HEK293 (cell line): Measurements from ENCODE around the gene PHF5A.

ENCODE experiments used
- CTCF ChIP-seq: fragments of 450-650 bp; formaldehyde crosslinking; IDR thresholded peaks from 2 replicates; pipeline ENCODE4 v1.5.1; 2016; ENCODE audit warnings: missing biosample characterization, missing genetic modification characterization
- KLF16 ChIP-seq: fragments of 450-650 bp; formaldehyde crosslinking; IDR thresholded peaks from 2 replicates; pipeline ENCODE4 v1.5.1; 2017; ENCODE audit warnings: missing biosample characterization, missing genetic modification characterization
- ZBTB1 ChIP-seq: fragments of 450-650 bp; formaldehyde crosslinking; IDR thresholded peaks from 2 replicates; pipeline ENCODE4 v1.5.1; 2016; ENCODE audit warnings: missing biosample characterization, missing genetic modification characterization
- ZNF175 ChIP-seq: fragments of 450-650 bp; formaldehyde crosslinking; IDR thresholded peaks from 2 replicates; pipeline ENCODE4 v1.5.1; 2016; ENCODE audit warnings: missing biosample characterization, missing genetic modification characterization
- ZNF362 ChIP-seq: fragments of 450-650 bp; formaldehyde crosslinking; IDR thresholded peaks from 2 replicates; pipeline ENCODE4 v1.5.1; 2016; ENCODE audit warnings: missing biosample characterization, missing genetic modification characterization
- ZNF76 ChIP-seq: fragments of 450-650 bp; formaldehyde crosslinking; IDR thresholded peaks from 2 replicates; pipeline ENCODE4; 2016; ENCODE audit warnings: low read depth, missing biosample characterization, missing genetic modification characterization, borderline replicate concordance

- TF ChIP-seq ZNF76 (tag by site-specific recombination) = no peak
- TF ChIP-seq CTCF (tag by site-specific recombination) = no peak
- TF ChIP-seq ZBTB1 (tag by site-specific recombination) = no peak
- no peak for TF ChIP-seq ZNF175 (tag by site-specific recombination)
- TF ChIP-seq ZNF362 = no peak
- TF ChIP-seq KLF16 (tag by site-specific recombination) = no peak
Measured at GRCh38 chr22:41431656-41432055, 36.8 kb downstream of the PHF5A start.
